HEK293 (cell line): ENCODE results near the gene SPATA21.
"Not testable (repeated sequence)": the region's sequence is repeated elsewhere in the genome, so short reads cannot be mapped to it uniquely, and the experiment has no call there.

Experiments
- HOXA7 ChIP-seq: sonication (generic); formaldehyde crosslinking; IDR thresholded peaks from 2 replicates; pipeline ENCODE4 v1.8.1; 2022; ENCODE audit warnings: missing genetic modification reagents, borderline replicate concordance
- MYNN ChIP-seq: fragments of 450-650 bp; formaldehyde crosslinking; IDR thresholded peaks from 2 replicates; pipeline ENCODE4 v1.5.1; 2016; ENCODE audit warnings: missing biosample characterization, missing genetic modification characterization, borderline replicate concordance
- ZNF184 ChIP-seq: fragments of 450-650 bp; IDR thresholded peaks from 2 replicates; pipeline ENCODE4 v1.5.1; 2018; ENCODE audit warnings: missing biosample characterization, mild to moderate bottlenecking, missing genetic modification characterization
- ZNF274 ChIP-seq, 2 experiments: fragments of 200-500 bp in 1 of 2; fragments of 450-650 bp in 1 of 2; sonication (Bioruptor generic) in 1 of 2; formaldehyde crosslinking in 1 of 2; IDR thresholded peaks; 2 replicates each; pipeline versions ENCODE4 v1.5.1 to v1.6.1; 2014 to 2016; ENCODE audit warnings: borderline replicate concordance in 1 of 2, inconsistent platforms in 1 of 2, low read length in 1 of 2, missing biosample characterization in 1 of 2, missing genetic modification characterization in 1 of 2
- ZNF416 ChIP-seq: fragments of 450-650 bp; formaldehyde crosslinking; IDR thresholded peaks from 2 replicates; pipeline ENCODE4 v1.5.1; 2016; ENCODE audit warnings: missing biosample characterization, missing genetic modification characterization
- ZNF560 ChIP-seq: fragments of 450-650 bp; formaldehyde crosslinking; IDR thresholded peaks from 2 replicates; pipeline ENCODE4 v1.5.1; 2017; ENCODE audit warnings: missing biosample characterization, missing genetic modification characterization, borderline replicate concordance
- ZNF792 ChIP-seq: fragments of 450-650 bp; formaldehyde crosslinking; IDR thresholded peaks from 2 replicates; pipeline ENCODE4 v1.5.1; 2016; ENCODE audit warnings: missing biosample characterization, missing genetic modification characterization
- TF ChIP-seq, protein P1 (sequence below): fragments of 450-650 bp; formaldehyde crosslinking; IDR thresholded peaks from 2 replicates; pipeline ENCODE4 v1.5.1; 2016; ENCODE audit warnings: missing biosample characterization, missing genetic modification characterization
- TF ChIP-seq, protein P2 (sequence below): fragments of 450-650 bp; formaldehyde crosslinking; IDR thresholded peaks from 2 replicates; pipeline ENCODE4 v1.5.1; 2016; ENCODE audit warnings: missing biosample characterization, missing genetic modification characterization, low read depth
- TF ChIP-seq, protein P3 (sequence below): sonication (generic); formaldehyde crosslinking; IDR thresholded peaks from 2 replicates; pipeline ENCODE4 v1.8.1; 2022; ENCODE audit warnings: mild to moderate bottlenecking, moderate library complexity, missing genetic modification reagents
- TF ChIP-seq, protein P4 (sequence below): fragments of 450-650 bp; formaldehyde crosslinking; IDR thresholded peaks from 2 replicates; pipeline ENCODE4 v1.5.1; 2016; ENCODE audit warnings: missing biosample characterization, missing genetic modification characterization

DNA sequence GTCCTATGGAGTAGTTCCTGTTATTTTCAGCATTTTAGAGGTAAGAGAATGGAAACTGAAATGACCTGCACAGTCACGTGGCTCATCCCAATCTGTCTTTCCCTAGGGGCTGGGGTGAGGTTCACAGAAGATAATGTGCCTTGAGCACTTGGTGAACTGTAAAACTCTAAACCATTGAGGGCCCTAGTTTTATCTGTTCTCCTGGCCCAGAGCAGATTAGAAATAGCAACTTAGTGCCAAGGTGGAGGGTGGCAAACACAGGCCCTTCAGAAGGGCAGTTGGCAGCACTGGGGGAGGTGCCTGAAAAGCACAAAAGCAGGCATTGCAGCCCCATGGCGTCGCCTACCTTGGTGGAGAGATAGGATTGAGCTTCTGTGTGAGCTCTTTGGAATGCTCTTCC is 17.7 kb upstream of the SPATA21 start:
- TF ChIP-seq ZNF274 (IDR thresholded peaks at IDR 0.05; ENCODE audit: low read length); ZNF274 (tag by site-specific recombination; IDR thresholded peaks at IDR 0.05; ENCODE audit: borderline replicate concordance); ZNF416; ZNF184 (tag by site-specific recombination); MYNN (tag by site-specific recombination); ZNF560 (tag by site-specific recombination); HOXA7 (CRISPR knock-in tag); ZNF792: not testable (repeated sequence)
- TF ChIP-seq, protein P1, sequence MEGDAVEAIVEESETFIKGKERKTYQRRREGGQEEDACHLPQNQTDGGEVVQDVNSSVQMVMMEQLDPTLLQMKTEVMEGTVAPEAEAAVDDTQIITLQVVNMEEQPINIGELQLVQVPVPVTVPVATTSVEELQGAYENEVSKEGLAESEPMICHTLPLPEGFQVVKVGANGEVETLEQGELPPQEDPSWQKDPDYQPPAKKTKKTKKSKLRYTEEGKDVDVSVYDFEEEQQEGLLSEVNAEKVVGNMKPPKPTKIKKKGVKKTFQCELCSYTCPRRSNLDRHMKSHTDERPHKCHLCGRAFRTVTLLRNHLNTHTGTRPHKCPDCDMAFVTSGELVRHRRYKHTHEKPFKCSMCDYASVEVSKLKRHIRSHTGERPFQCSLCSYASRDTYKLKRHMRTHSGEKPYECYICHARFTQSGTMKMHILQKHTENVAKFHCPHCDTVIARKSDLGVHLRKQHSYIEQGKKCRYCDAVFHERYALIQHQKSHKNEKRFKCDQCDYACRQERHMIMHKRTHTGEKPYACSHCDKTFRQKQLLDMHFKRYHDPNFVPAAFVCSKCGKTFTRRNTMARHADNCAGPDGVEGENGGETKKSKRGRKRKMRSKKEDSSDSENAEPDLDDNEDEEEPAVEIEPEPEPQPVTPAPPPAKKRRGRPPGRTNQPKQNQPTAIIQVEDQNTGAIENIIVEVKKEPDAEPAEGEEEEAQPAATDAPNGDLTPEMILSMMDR: not testable (repeated sequence)
- TF ChIP-seq, protein P2, sequence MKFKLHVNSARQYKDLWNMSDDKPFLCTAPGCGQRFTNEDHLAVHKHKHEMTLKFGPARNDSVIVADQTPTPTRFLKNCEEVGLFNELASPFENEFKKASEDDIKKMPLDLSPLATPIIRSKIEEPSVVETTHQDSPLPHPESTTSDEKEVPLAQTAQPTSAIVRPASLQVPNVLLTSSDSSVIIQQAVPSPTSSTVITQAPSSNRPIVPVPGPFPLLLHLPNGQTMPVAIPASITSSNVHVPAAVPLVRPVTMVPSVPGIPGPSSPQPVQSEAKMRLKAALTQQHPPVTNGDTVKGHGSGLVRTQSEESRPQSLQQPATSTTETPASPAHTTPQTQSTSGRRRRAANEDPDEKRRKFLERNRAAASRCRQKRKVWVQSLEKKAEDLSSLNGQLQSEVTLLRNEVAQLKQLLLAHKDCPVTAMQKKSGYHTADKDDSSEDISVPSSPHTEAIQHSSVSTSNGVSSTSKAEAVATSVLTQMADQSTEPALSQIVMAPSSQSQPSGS (tag by site-specific recombination): not testable (repeated sequence)
- TF ChIP-seq, protein P3, sequence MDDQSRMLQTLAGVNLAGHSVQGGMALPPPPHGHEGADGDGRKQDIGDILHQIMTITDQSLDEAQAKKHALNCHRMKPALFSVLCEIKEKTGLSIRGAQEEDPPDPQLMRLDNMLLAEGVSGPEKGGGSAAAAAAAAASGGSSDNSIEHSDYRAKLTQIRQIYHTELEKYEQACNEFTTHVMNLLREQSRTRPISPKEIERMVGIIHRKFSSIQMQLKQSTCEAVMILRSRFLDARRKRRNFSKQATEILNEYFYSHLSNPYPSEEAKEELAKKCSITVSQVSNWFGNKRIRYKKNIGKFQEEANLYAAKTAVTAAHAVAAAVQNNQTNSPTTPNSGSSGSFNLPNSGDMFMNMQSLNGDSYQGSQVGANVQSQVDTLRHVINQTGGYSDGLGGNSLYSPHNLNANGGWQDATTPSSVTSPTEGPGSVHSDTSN (CRISPR knock-in tag): not testable (repeated sequence)
- TF ChIP-seq, protein P4, sequence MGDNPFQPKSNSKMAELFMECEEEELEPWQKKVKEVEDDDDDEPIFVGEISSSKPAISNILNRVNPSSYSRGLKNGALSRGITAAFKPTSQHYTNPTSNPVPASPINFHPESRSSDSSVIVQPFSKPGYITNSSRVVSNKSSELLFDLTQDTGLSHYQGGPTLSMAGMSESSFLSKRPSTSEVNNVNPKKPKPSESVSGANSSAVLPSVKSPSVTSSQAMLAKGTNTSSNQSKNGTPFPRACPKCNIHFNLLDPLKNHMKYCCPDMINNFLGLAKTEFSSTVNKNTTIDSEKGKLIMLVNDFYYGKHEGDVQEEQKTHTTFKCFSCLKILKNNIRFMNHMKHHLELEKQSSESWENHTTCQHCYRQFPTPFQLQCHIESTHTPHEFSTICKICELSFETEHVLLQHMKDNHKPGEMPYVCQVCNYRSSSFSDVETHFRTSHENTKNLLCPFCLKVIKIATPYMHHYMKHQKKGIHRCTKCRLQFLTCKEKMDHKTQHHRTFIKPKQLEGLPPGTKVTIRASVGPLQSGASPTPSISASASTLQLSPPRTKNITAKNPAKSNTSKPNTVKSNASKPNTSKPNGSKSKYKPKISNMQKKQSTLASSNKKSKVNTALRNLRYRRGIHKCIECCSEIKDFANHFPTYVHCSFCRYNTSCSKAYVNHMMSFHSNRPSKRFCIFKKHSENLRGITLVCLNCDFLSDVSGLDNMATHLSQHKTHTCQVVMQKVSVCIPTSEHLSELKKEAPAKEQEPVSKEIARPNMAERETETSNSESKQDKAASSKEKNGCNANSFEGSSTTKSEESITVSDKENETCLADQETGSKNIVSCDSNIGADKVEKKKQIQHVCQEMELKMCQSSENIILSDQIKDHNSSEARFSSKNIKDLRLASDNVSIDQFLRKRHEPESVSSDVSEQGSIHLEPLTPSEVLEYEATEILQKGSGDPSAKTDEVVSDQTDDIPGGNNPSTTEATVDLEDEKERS (tag by site-specific recombination): not testable (repeated sequence)
